HG03571 (cell line): Measurements from ENCODE around the gene MYO10.
"Not testable (repeated sequence)": the region's sequence is repeated elsewhere in the genome, so short reads cannot be mapped to it uniquely, and the experiment has no call there.

Experiments used
- ATAC-seq: cut with Tn5 transposase; IDR thresholded peaks from one replicate; pipeline ENCODE4 v1.9.1; 2021; ENCODE audit not compliant: unreplicated experiment

Gene MYO10

GRCh38 chr5:16754601-16755000, 181.5 kb downstream of the MYO10 start:
- ATAC-seq = no peak

- no peak for ATAC-seq
Measured at GRCh38 chr5:16754086-16754485, 182.0 kb downstream of the MYO10 start.

- no peak for ATAC-seq
Measured at GRCh38 chr5:16750445-16750844, 185.6 kb downstream of the MYO10 start.

- no peak for ATAC-seq
Measured at GRCh38 chr5:16749626-16750025, 186.5 kb downstream of the MYO10 start.

GRCh38 chr5:16744164-16744880, 191.8 kb downstream of the MYO10 start:
- ATAC-seq = no peak

DNA sequence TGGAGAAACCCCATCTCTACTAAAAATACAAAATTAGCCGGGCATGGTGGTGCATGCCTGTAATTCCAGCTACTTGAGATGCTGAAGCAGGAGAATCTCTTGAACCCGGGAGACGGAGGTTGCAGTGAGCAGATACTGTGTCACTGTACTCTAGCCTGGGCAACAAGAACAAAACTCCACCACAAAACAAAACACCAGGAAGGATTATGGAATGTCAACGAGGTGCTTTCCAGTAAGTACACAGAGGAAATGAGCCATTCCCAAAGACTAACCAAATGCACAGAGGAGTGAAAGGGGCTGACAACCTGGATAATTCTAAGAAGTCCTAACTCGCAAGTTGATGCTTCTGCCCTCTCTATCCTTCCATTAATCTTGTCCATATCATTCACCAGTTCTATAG, 193.2 kb downstream of the MYO10 start:
- ATAC-seq = no peak

DNA sequence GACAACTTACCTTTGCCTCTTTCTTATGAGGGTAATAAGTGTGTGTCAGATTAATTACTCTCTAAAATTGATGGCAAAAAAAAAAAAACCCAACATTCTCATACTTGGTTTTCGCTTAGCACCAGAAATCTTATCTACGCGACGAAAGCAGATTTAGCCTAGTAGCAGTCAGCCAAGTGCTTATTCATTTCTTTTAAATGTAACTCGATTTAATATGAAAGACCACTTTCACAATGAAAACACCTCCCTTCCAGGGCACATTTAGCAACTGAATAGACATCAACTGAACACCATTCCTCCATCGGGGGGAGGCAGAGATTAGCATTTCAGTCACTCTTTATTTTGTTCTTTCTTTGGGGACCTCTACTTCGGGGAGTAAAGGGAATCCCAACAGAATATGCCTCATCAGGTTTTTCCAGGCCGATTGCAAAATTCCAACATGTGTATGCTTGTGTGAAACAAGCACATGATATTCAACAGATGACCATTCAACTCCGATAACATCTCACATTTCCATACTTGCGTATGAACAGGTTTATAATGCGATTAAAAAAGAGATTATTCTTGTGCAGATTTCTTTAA, 195.2 kb downstream of the MYO10 start:
- ATAC-seq = no peak

DNA sequence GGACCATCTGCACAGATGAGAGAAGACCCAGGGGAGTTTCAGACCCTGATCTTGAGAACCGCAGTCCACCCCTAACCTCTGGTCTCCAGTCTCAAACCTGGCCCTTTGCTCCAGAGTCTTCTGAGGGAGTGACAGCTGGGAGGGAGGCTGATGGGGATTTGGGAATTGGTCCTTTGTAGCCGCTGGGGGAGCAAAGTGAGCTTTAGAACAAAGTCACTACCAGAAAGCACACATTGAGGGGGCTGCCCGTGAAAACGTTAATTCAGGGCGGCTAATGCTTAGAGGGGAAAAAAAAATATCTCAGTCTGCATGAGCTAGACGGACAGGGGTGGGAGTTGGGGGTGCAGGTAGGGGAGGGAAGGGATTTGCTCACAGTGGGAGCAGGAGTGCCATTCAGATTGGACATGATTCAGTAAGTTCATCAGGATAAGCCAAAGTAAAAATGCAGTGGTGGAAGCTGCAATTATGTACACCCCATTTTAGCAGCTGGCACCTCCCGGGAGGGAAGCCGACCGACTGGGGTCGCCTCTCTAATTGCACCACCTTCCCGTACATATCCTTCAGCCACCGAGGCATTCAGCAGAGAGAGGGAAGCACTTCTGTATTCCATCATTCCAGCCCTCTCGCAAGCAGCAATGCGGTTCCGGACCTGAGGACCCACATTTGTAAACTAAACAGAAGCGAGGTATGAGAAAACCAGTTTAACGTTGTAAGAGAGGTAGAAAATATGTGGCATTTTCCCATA, 195.8 kb downstream of the MYO10 start:
- ATAC-seq = no peak

DNA sequence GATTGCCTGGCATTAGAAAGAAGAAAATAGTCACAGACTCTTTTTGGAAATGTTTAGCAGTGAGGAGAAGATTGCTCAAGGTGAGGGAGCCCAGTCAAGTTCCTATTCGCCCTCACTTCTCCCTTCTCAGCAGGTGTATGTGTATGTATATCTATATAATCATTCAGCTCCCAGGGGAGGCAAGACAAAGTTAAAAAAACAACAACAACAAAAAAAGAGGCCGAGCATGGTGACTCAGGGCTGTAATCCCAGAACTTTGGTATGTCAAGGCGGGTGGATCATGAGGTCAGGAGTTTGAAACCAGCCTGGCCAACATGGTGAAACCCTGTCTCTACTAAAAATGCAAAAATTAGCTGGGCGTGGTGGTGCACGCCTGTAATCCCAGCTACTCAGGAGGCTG, 197.7 kb downstream of the MYO10 start:
- not testable (repeated sequence) for ATAC-seq

DNA sequence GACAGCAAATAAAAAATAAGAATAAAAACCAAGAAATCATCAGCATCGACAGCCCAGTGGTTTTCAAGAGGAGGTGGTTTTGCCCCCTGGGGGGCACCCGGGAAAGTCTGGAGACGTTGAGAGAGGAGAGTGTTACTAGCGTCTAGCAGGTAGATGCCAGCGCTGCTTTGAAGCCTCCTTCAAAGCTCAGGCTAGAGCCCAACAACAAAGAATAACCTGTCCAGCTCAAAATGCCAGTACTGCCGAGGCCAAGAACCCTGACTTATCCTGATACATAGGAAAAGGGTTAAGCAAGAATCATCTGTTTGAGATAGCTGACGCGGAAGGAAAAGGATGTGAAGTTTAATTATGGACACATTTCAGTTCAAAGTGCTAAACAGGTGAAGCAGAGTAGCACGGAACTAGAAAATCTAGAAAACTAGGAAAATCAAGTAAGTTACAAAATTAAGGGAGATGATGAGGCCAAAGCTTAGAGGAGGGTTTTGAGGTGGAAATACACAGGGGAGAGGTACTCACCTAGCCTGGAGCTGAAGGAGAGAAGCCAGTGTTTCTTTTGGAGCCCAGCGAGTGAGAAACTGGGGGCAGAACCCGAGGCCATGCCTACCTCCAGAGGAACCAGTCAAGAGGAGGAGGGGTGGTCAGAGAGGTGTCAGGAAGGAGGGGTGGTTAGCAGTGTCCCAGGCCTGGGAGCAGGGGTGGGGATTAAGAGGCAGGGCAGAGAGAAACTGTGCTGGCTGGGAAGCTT, 198.3 kb downstream of the MYO10 start:
- no peak for ATAC-seq

DNA sequence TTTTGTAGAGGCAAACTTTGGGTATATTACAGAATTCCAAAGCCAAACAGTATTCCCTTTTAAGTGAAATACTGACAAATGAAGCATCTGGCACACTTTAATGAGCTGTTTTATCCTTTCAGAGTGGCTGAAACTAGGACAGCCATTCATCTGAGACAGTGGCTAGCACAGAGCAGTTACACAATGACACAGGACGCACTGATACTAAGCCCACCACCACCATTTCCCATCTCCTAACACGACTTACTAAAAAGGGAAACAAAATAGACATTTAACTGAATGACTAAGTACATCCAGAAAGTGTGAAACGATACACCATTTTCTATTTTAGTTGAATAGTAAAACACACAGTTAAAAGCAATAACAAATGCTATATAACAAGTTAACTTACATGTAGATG, 198.9 kb downstream of the MYO10 start:
- no peak for ATAC-seq

DNA sequence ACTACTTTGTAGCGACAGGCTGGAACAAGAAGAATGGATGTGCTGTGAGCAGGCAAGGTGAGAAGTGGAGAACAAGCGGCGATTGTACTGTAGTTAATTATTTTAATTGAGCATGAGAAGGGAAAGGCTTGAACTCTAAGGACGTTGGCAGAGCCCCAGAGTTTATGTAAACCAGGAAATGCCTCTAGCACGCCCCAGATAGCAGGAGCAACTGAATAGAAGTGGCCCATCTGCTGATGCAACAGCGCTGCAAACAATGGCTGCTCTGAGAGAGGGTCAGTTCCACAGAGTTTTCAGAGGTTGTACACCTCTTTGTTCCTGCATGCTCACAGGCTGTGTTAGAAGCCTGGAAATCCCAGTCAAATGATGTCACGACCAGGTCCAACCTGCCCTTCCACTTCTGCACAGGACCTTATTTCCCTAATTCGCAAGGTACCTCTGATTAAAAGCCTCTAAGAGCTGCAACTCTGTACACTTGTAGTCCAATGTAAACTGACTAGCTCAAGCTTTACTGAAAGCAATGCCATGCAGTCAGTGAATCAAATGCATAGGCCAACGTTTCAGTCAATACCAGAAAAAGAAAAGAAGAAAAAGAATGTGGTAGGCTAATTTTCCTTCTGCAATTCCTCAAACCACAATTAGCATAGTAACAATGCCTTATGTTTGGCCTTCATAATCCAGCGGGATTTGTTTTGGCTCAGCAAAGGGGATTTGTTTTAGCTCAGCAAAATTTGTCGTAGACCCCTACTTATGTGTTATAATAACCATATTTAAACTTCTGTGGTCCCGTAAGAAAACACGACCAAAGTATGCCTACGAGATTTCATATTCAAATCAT, 199.7 kb downstream of the MYO10 start:
- ATAC-seq = no peak

DNA sequence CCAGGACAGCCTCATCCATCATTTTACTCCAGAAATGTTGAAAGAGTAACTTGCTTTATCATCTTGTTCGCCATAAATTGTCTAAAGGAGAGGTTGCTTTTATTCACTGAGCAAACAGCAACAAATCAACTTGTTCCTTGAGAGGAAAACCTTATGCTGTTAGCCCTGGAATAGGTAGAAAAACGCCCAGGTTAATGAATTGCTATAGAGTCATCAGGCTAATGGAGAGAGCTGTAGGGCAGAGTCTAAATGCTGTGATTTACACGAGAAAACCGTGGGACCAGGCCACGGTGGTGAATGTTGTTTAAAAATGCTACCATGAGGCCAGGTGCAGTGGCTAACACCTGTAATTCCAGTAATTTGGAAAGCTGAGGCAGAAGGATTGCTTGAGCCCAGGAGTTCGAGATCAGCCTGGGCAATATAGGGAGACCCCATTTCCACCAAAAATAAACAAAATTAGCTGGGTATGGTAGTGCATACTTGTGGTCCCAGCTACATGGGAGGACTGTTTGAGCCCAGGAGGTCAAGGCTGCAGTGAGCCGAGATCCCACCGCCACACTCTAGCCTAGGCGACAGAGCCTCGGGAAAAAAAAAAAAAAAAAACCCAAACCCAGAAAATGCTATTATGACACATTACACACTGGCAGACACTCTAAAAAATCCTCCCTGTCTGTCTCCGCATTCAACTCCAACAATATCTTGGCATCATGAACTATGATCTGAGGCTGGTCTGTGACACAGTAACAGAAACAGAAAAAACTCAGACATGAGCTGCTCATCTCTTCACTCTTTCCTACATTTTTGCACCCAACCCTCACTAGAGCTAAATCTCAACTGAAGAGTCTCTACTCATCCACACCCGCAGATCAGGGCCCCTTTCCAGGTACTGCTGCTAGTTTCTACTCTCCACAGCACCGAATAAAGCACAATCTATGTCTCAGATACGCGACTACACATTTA, 200.7 kb downstream of the MYO10 start:
- no peak for ATAC-seq

GRCh38 chr5:16733331-16734006, 202.6 kb downstream of the MYO10 start:
- ATAC-seq = no peak

- no peak for ATAC-seq
Measured at GRCh38 chr5:16732356-16732755, 203.7 kb downstream of the MYO10 start.

DNA sequence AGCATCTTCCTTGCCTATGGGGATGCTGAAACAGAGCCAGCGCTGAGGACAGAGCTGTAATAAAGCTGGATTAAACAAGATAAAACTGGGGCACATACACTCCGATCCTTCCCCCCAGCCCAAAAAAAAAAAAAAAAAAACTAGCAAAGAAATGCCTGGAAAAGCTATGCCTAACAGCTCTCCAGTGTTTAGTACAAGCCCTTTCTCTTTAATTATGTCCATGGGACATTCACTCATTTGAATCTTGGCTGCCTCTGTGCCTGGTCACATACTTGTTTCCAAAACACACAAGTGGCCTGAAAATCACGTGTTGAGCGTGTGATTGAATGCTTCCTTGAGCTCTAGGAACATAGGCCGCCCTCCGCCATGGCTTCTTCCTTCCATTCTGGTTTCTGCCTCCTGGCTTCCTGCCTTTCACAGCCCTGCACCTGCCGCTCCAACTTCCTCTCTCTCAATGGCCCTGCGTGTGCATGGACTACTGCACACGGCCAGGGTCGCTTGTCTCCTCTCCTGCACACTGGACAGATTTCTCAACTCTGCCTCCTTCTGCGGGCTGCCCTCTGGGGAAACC, 208.2 kb downstream of the MYO10 start:
- ATAC-seq = no peak

DNA sequence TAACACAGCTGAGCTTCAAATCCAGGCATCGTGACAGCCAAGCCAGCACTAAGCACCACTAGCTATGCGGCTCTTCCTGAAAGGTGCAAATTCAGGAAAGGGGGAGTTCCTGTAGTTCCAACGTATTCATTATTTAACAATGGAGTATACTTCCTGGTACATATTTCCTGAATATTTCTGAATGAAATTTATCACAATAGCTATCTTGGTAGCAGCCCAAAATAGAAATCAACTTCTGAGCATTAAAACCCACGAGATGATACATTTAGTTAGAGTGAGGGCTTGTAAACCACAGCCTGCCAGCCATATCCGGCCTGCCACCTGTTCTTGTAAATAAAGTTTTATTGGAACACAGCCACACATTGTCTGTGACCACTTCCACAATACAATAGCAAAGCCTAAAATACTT, 209.5 kb downstream of the MYO10 start:
- no peak for ATAC-seq

GRCh38 chr5:16725575-16725974, 210.5 kb downstream of the MYO10 start:
- no peak for ATAC-seq

- no peak for ATAC-seq
Measured at GRCh38 chr5:16723821-16724220, 212.3 kb downstream of the MYO10 start.
